GM23338 (cell line): ENCODE results near the gene SORBS1. TPM values are rescaled to one million over a fixed set of nuclear protein-coding genes. Genes with fewer than 3 reads are reported as not detected.
A peak's percentile ranks its signal among the peaks of the same experiment; 100 is the strongest.

Experiments used
- ATAC-seq: fragments of 200-7000 bp; cut with Tn5 transposase; 3 replicates; pipeline ENCODE4 v1.9.1; 2020
- DNase-seq: peaks from one replicate; pipeline ENCODE4 v3.0.0-alpha.2; 2015; ENCODE audit warnings: low spot score
- H2AFZ ChIP-seq: fragments of 200-600 bp; sonication (generic); 2 replicates; pipeline ENCODE4 v1.8.0; 2016; ENCODE audit warnings: antibody characterized with exemption, mild to moderate bottlenecking, moderate library complexity
- H3F3A ChIP-seq: fragments of 200-600 bp; sonication (generic); replicated peaks from 2 replicates; pipeline ENCODE4 v1.8.0; 2017; ENCODE audit warnings: antibody characterized with exemption, mixed run types, low read depth
- H3K27ac ChIP-seq: fragments of 200-600 bp; sonication (generic); 2 replicates; pipeline ENCODE4 v1.6.1; 2016; ENCODE audit warnings: low read depth
- H3K27me3 ChIP-seq: fragments of 200-600 bp; sonication (generic); 2 replicates; pipeline ENCODE4 v1.8.0; 2016; ENCODE audit warnings: mild to moderate bottlenecking, mixed run types, moderate library complexity; ENCODE audit not compliant: insufficient read depth
- H3K36me3 ChIP-seq: fragments of 200-600 bp; sonication (generic); 2 replicates; pipeline ENCODE4 v1.8.0; 2016; ENCODE audit warnings: mild to moderate bottlenecking; ENCODE audit not compliant: insufficient read depth
- H3K4me1 ChIP-seq: fragments of 200-600 bp; sonication (generic); 2 replicates; pipeline ENCODE4 v1.8.0; 2016; ENCODE audit warnings: mild to moderate bottlenecking, moderate library complexity; ENCODE audit not compliant: insufficient read depth
- H3K4me2 ChIP-seq: fragments of 200-600 bp; sonication (generic); 2 replicates; pipeline ENCODE4 v1.7.1; 2017; ENCODE audit warnings: mixed run types
- H3K4me3 ChIP-seq: fragments of 200-600 bp; sonication (generic); 2 replicates; pipeline ENCODE4 v1.6.1; 2016; ENCODE audit warnings: mixed run types
- H3K79me2 ChIP-seq: fragments of 200-600 bp; sonication (generic); replicated peaks from 2 replicates; pipeline ENCODE4 v1.8.0; 2017; ENCODE audit warnings: mild to moderate bottlenecking; ENCODE audit not compliant: insufficient read depth
- H3K9me2 ChIP-seq: fragments of 200-600 bp; sonication (generic); 2 replicates; pipeline ENCODE4 v1.8.0; 2017; ENCODE audit not compliant: insufficient read depth
- H4K20me1 ChIP-seq: fragments of 200-600 bp; sonication (generic); replicated peaks from 2 replicates; pipeline ENCODE4 v1.8.0; 2017; ENCODE audit warnings: mild to moderate bottlenecking; ENCODE audit not compliant: insufficient read depth
- H3K27ac Mint-ChIP-seq: 2 replicates; pipeline ENCODE4 v1.8.0; 2020; ENCODE audit warnings: inconsistent platforms, mild to moderate bottlenecking, moderate library complexity, mixed read lengths
- H3K27me3 Mint-ChIP-seq: 3 replicates; pipeline ENCODE4 v1.8.0; 2022; ENCODE audit warnings: low read depth, mild to moderate bottlenecking, moderate library complexity, mixed read lengths, inconsistent platforms; ENCODE audit not compliant: insufficient read depth, poor library complexity
- H3K36me3 Mint-ChIP-seq: 3 replicates; pipeline ENCODE4 v1.8.0; 2021; ENCODE audit warnings: low read depth, mild to moderate bottlenecking, inconsistent platforms, moderate library complexity, mixed read lengths
- H3K4me1 Mint-ChIP-seq: 3 replicates; pipeline ENCODE4 v1.8.0; 2020; ENCODE audit warnings: mild to moderate bottlenecking, inconsistent platforms, mixed read lengths
- H3K4me3 Mint-ChIP-seq: 3 replicates; pipeline ENCODE4 v1.8.0; 2021; ENCODE audit warnings: moderate library complexity, mild to moderate bottlenecking, inconsistent platforms, mixed read lengths
- H3K9me3 Mint-ChIP-seq: 3 replicates; pipeline ENCODE4 v1.8.0; 2020; ENCODE audit warnings: moderate library complexity, mild to moderate bottlenecking, inconsistent platforms, mixed read lengths
- CREB1 ChIP-seq: fragments of 250-450 bp; sonication (Bioruptor Pico); IDR thresholded peaks from 2 replicates; pipeline ENCODE4 v1.5.0; 2020; ENCODE audit warnings: low read depth, mild to moderate bottlenecking, moderate library complexity
- ETS1 ChIP-seq: IDR thresholded peaks from 2 replicates; pipeline ENCODE4 v1.6.1; 2016; ENCODE audit warnings: antibody characterized with exemption
- POLR2AphosphoS5 ChIP-seq: IDR thresholded peaks from 2 replicates; pipeline ENCODE4 v1.6.1; 2016; ENCODE audit warnings: antibody characterized with exemption, low read depth
- ZNF462 ChIP-seq: fragments of 250-450 bp; sonication (Bioruptor Pico); IDR thresholded peaks from 2 replicates; pipeline ENCODE4 v1.5.0; 2020; ENCODE audit warnings: mild to moderate bottlenecking, moderate library complexity
- polyA plus RNA-seq: library from polyadenylated mRNA; unstranded; fragments of >200 nt; fragmentation: Nextera tagmentation; extraction: Ambion mirVana; gene quantifications from 2 replicates; pipeline ENCODE4 v1.2.1, GENCODE V29; 2016
- total RNA-seq: library from RNA; depleted of rRNA; stranded (reverse); fragments of >200 nt; shearing (Covaris generic); gene quantifications from 2 replicates; pipeline ENCODE4 v1.2.3, GENCODE V29; 2014

Gene SORBS1
- total and polyA plus RNA-seq, 2 experiments from 2014 or later, result 47.7 to 51.5 TPM

- H3K4me1 Mint-ChIP-seq, result peaks cover 42% of the 10 kb centered on the region
- ATAC-seq, result peak; percentile 64
- Histone ChIP-seq H3K4me2 (peak within 1 kb of the TSS; percentile 96), H3F3A (peaks cover 6% of the 10 kb centered on the region; the same call in 1 of the 2 replicates), H3K79me2 (peaks cover 47% of the 10 kb centered on the region), H3K4me3 (peak within 1 kb of the TSS; percentile 87), H3K27ac (no peak within 1 kb of the TSS), H4K20me1 (peaks cover 22% of the 10 kb centered on the region), H3K36me3 (no peaks in the 10 kb centered on the region), H3K4me1 (peaks cover 49% of the 10 kb centered on the region), H3K9me2 (no peaks in the 10 kb centered on the region), H3K27me3 (peaks cover 49% of the 10 kb centered on the region), H2AFZ (peak within 1 kb of the TSS; percentile 92)
- peak within 1 kb of the TSS; percentile 24; the same call in 1 of the 2 replicates for H3K27ac Mint-ChIP-seq
- peaks cover 3% of the 10 kb centered on the region; the same call in 1 of the 3 replicates for H3K36me3 Mint-ChIP-seq
- peak within 1 kb of the TSS; percentile 91 for H3K4me3 Mint-ChIP-seq
- peaks cover 39% of the 10 kb centered on the region for H3K27me3 Mint-ChIP-seq
- TF ChIP-seq ETS1 (no peak), POLR2AphosphoS5 (peak; percentile 34; the same call in 1 of the 2 replicates)
- peak; percentile 81 for DNase-seq
- no peaks in the 10 kb centered on the region for H3K9me3 Mint-ChIP-seq
Observed at GRCh38 chr10:95290461-95291364, 270.5 kb downstream of the SORBS1 start, which contains the start of gene PDLIM1. PDLIM1 (minus strand) TSS chr10:95291003; CDS start chr10:95290915, 88 bp downstream.

- H3K27ac ChIP-seq, result no peak overlapping the region
- peak overlapping the region; percentile 96 for H3K4me2 ChIP-seq
- TF ChIP-seq POLR2AphosphoS5, result 0 out of 2 replicates have a peak, but pooled peaks have one; percentile 4
- no peak for TF ChIP-seq CREB1 (CRISPR knock-in tag)
- peaks cover 41% of the 10 kb centered on the region for H3K27me3 ChIP-seq
- peak overlapping the region; percentile 48; the same call in 1 of the 2 replicates for H2AFZ ChIP-seq
- peak overlapping the region; percentile 24; the same call in 1 of the 2 replicates for H3K27ac Mint-ChIP-seq
- H3K79me2 ChIP-seq, result peaks cover 54% of the 10 kb centered on the region
- no peaks in the 10 kb centered on the region for H3K36me3 ChIP-seq
- H4K20me1 ChIP-seq, result peaks cover 28% of the 10 kb centered on the region
- peaks cover 11% of the 10 kb centered on the region; the same call in 1 of the 2 replicates for H3F3A ChIP-seq
- peaks cover 3% of the 10 kb centered on the region; the same call in 1 of the 3 replicates for H3K36me3 Mint-ChIP-seq
- H3K4me3 Mint-ChIP-seq, result peak overlapping the region; percentile 91
- H3K4me3 ChIP-seq, result peak overlapping the region; percentile 87
- peaks cover 39% of the 10 kb centered on the region for H3K4me1 Mint-ChIP-seq
- H3K9me2 ChIP-seq, result no peaks in the 10 kb centered on the region
- DNase-seq (peak; percentile 30), ATAC-seq (no peak)
- peaks cover 32% of the 10 kb centered on the region for H3K27me3 Mint-ChIP-seq
- no peaks in the 10 kb centered on the region for H3K9me3 Mint-ChIP-seq
- peaks cover 48% of the 10 kb centered on the region for H3K4me1 ChIP-seq
Observed at GRCh38 chr10:95289921-95290421, 271.2 kb downstream of the SORBS1 start.

- Histone ChIP-seq H3K4me3 (peak overlapping the region; percentile 87), H2AFZ (no peak overlapping the region; the same call in 1 of the 2 replicates)
- TF ChIP-seq ZNF462 (CRISPR knock-in tag), result peak; percentile 68; the same call in 1 of the 2 replicates
Observed at GRCh38 chr10:95289003-95289920, 271.9 kb downstream of the SORBS1 start.

More at GRCh38 chr10:95289003-95289920, 271.9 kb downstream of the SORBS1 start:
- DNase-seq (peak; percentile 82), ATAC-seq (peak; percentile 48)
- Histone ChIP-seq H3K4me2 (peak overlapping the region; percentile 96), H3K27ac (no peak overlapping the region), H3K27me3 (peaks cover 34% of the 10 kb centered on the region), H3K36me3 (no peaks in the 10 kb centered on the region), H3K4me1 (peaks cover 43% of the 10 kb centered on the region), H3K9me2 (no peaks in the 10 kb centered on the region), H3K79me2 (peaks cover 61% of the 10 kb centered on the region), H3F3A (peaks cover 11% of the 10 kb centered on the region; the same call in 1 of the 2 replicates), H4K20me1 (peaks cover 28% of the 10 kb centered on the region)
- Mint-ChIP-seq H3K27ac (no peak overlapping the region), H3K27me3 (peaks cover 25% of the 10 kb centered on the region), H3K9me3 (no peaks in the 10 kb centered on the region), H3K4me1 (peaks cover 34% of the 10 kb centered on the region), H3K36me3 (peaks cover 3% of the 10 kb centered on the region; the same call in 1 of the 3 replicates), H3K4me3 (peak overlapping the region; percentile 91)
